ENCODE data around the gene SP110.
"Not testable (repeated sequence)": the region's sequence is repeated elsewhere in the genome, so short reads cannot be mapped to it uniquely, and the experiment has no call there.

Gene SP110

DNA sequence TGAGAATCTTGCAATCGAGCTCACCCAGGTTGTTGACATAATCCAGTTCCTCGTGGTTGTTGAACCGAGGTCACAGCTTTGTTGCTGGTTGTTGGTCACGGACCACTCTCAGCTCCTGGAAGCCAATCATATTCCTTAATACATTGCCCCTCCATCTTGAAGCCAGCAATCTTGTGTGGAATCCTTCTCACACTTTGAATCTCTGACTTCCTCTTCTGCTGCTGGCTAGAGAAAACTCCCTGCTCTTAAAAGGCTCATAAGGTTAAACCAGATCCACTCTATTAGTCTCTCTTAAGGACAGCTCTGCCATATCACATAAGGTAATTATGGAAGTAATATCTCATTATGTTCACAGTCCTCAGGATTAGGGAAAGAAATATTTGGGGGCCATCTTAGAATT lies 46.9 kb upstream of the SP110 start:
- Histone ChIP-seq H3K9me3 (ENCODE audit: control insufficient read depth, low read length) (no peaks in the 10 kb centered on the region), H2AFZ (no peak overlapping the region), H3K9ac (no peak overlapping the region), H3K36me3 (ENCODE audit: control insufficient read depth, insufficient read depth, low read length) (no peaks in the 10 kb centered on the region), H3K4me2 (ENCODE audit: low read length) (no peak overlapping the region), H3K4me3 (ENCODE audit: low read depth, low read length) (no peak overlapping the region), H3K27ac (no peak overlapping the region), H3K79me2 (no peaks in the 10 kb centered on the region), H3K4me1 (no peaks in the 10 kb centered on the region), H3K27me3 (ENCODE audit: control insufficient read depth, insufficient read depth, low read length) (no peaks in the 10 kb centered on the region)
- TF ChIP-seq, protein P1, sequence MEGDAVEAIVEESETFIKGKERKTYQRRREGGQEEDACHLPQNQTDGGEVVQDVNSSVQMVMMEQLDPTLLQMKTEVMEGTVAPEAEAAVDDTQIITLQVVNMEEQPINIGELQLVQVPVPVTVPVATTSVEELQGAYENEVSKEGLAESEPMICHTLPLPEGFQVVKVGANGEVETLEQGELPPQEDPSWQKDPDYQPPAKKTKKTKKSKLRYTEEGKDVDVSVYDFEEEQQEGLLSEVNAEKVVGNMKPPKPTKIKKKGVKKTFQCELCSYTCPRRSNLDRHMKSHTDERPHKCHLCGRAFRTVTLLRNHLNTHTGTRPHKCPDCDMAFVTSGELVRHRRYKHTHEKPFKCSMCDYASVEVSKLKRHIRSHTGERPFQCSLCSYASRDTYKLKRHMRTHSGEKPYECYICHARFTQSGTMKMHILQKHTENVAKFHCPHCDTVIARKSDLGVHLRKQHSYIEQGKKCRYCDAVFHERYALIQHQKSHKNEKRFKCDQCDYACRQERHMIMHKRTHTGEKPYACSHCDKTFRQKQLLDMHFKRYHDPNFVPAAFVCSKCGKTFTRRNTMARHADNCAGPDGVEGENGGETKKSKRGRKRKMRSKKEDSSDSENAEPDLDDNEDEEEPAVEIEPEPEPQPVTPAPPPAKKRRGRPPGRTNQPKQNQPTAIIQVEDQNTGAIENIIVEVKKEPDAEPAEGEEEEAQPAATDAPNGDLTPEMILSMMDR (IDR thresholded peaks at IDR 0.05): no peak

DNA sequence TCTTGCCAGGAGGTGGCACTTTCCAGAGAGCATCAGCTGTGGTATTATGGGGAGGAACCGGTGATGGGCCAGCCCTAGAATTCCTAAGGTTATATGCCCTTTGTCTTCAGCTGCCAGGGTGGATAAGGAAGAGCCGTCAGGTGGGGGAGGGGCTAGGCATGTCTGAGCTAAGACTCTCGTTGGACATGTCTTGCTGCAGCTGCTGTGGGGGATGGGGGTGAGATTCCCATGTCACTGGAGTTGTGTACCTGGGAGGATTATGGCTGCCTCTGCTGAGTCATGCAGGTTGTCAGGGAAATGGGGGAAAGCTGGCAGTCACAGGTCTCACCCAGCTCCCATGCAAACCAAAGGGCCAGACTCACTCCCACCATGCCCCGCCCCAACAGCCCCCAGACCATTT lies 45.2 kb upstream of the SP110 start:
- H3K4me1 ChIP-seq; H2AFZ ChIP-seq; H3K9ac ChIP-seq; H3K36me3 ChIP-seq (ENCODE audit: control insufficient read depth, insufficient read depth, low read length); H3K27ac ChIP-seq; H3K4me3 ChIP-seq (ENCODE audit: low read depth, low read length); H3K27me3 ChIP-seq (ENCODE audit: control insufficient read depth, insufficient read depth, low read length); H3K79me2 ChIP-seq; H3K4me2 ChIP-seq (ENCODE audit: low read length); H3K9me3 ChIP-seq (ENCODE audit: control insufficient read depth, low read length): not testable (repeated sequence)

DNA sequence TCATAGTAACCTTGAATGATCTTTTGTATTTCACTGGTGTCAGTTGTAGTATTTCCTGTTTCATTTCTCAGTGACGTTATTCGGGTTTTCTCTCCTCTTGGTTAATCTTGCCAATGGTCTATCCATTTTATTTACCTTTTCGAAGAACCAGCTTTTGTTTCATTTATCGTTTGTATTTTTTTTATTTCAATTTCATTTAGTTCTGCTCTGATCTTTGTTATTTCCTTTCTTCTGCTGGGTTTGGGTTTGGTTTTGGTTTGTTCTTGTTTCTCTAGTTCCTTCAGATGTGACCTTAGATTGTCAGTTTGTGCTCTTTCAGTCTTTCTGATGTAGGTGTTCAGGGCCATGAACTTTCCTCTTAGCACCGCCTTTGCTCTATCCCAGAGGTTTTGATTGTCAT lies 42.5 kb upstream of the SP110 start:
- Histone ChIP-seq H3K9ac (no peak overlapping the region), H3K9me3 (ENCODE audit: control insufficient read depth, low read length) (no peaks in the 10 kb centered on the region), H2AFZ (no peak overlapping the region), H3K36me3 (ENCODE audit: control insufficient read depth, insufficient read depth, low read length) (no peaks in the 10 kb centered on the region), H3K4me1 (no peaks in the 10 kb centered on the region), H3K79me2 (no peaks in the 10 kb centered on the region), H3K27me3 (ENCODE audit: control insufficient read depth, insufficient read depth, low read length) (no peaks in the 10 kb centered on the region), H3K4me3 (ENCODE audit: low read depth, low read length) (no peak overlapping the region), H3K4me2 (ENCODE audit: low read length) (no peak overlapping the region), H3K27ac (no peak overlapping the region)
- TF ChIP-seq, protein P1 (IDR thresholded peaks at IDR 0.05): no peak

DNA sequence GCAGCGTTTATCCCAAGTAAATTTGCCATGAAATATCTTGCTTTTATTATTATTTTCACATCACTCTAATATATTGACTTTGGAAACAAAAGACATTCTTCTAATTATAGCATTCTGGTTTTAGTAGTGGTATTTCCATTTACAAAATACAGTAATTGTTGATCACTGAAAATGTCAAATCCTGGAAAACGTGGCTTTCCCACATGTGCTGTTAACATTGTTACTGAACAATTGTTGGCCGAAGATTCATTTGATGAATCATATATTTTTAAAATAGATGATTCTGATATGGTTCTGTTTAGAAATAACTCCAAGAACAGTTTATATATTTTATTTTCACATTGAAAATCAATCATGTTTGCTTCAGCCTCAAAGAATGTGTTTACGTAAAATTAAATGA lies 38.7 kb upstream of the SP110 start:
- Histone ChIP-seq H3K36me3 (ENCODE audit: control insufficient read depth, insufficient read depth, low read length) (no peaks in the 10 kb centered on the region), H3K4me2 (ENCODE audit: low read length) (no peak overlapping the region), H3K9me3 (ENCODE audit: control insufficient read depth, low read length) (no peaks in the 10 kb centered on the region), H3K9ac (no peak overlapping the region), H3K79me2 (no peaks in the 10 kb centered on the region), H3K4me3 (ENCODE audit: low read depth, low read length) (no peak overlapping the region), H3K27me3 (ENCODE audit: control insufficient read depth, insufficient read depth, low read length) (no peaks in the 10 kb centered on the region), H3K4me1 (peaks cover 5% of the 10 kb centered on the region), H3K27ac (no peak overlapping the region), H2AFZ (no peak overlapping the region)
- TF ChIP-seq, protein P1 (IDR thresholded peaks at IDR 0.05): no peak

DNA sequence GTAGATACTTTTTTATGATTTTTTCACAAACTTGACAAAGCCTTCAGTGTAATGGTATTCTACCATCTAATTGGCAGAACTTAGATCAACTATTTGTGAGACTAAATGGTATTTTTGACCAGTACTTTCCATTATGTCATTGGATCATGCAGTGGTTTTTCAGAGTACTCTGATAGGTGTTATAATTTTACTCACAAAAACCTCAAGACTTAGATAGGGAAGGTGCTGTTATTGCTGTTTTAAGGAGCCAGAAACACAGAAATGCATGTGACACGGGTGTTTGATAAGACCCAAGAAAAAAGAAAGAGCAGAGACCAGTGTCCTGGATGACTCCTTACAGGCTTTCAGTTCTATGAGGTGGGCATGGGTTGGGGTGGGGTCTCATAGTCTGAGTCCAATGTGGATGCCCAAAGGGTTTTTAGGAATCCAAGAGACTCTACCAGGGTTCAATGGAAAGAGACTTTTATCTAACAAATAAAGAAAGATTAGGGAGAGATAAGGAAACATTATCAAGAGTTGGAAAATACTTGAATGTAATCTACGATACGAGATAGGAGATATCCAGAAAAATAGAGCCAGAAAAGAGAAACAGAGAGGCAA lies 37.0 kb upstream of the SP110 start:
- TF ChIP-seq, protein P1 (IDR thresholded peaks at IDR 0.05): no peak
- H3K4me2 ChIP-seq (ENCODE audit: low read length): no peak overlapping the region
- H3K79me2 ChIP-seq: no peaks in the 10 kb centered on the region
- no peaks in the 10 kb centered on the region for H3K27me3 ChIP-seq (ENCODE audit: control insufficient read depth, insufficient read depth, low read length)
- no peak overlapping the region for H3K4me3 ChIP-seq (ENCODE audit: low read depth, low read length)
- no peak overlapping the region for H2AFZ ChIP-seq
- H3K36me3 ChIP-seq (ENCODE audit: control insufficient read depth, insufficient read depth, low read length): no peaks in the 10 kb centered on the region
- H3K4me1 ChIP-seq: peaks cover 5% of the 10 kb centered on the region
- H3K9me3 ChIP-seq (ENCODE audit: control insufficient read depth, low read length): no peaks in the 10 kb centered on the region
- H3K9ac ChIP-seq: no peak overlapping the region
- no peak overlapping the region for H3K27ac ChIP-seq
